Colon (tissue), 2 donors: ENCODE measurements around the gene LYPD1.

ENCODE experiments used
- FAIRE-seq: peaks from 2 replicates; lab custom pipeline; 2012; peaks lifted over from hg19 to GRCh38; lab: Jason Lieb, UNC
- donor health status: control.
- donor health status: control.

Gene LYPD1

DNA sequence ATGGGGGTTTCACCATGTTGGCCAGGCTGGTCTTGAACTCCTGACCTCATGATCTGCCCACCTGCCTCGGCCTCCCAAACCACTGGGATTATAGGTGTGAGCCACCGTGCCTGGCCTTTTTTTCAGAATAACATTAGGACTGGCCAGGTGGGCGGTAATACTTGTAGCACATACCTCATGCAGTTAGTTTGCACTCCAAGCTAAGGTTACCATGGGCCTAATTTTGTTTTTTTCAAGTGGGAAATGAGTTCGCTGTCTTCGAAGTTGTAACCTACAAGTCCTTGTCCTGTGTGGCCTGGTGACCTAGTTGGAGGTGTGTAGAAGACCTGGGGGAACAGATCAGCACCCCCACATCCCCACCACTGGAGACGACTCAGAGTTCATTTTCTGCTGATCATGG lies 74.8 kb downstream of the LYPD1 start:
- no peak for FAIRE-seq
